ENCODE measurements around the gene WNT10A. TPM values are rescaled to one million over a fixed set of nuclear protein-coding genes. Genes with fewer than 3 reads are reported as not detected.
A peak's percentile ranks its signal among the peaks of the same experiment; 100 is the strongest.

The WNT10A gene
- total and polyA plus RNA-seq, 12 donors: 0.01 to 0.56 (median 0.18) TPM; not detected in 8

DNA sequence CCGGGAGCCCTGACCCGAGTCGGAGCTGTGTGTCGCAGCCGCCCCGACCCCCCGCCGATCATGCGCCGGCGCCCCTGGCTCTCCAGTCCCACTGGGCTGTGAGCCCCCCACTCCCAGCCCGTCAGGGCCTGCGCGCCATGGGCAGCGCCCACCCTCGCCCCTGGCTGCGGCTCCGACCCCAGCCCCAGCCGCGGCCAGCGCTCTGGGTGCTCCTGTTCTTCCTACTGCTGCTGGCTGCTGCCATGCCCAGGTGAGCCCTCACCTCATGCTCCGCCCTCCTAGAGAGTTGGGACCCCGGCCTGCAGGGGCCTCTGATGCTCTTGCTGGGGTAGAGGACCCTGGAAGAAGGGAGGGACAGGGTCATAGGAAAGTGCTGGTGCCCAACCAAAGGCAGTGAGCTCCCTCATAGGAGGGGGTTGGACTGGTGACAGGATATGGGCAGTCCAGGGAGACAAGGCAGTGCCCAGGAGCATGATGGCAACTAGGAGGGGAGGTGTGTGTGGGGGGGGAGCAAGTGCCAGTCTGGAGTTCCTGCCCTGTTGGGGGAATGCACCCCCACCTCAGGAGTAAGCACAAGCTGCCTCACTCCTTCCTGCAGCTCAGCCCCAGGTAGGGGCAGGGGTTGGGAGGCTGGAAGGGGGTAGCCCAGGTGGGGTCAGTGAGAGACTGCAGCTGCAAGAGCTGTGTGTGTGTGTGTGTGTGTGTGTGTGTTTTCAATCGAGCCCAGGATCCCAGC lies 375 bp downstream of the WNT10A start:
- peaks cover 24 to 99% (median 92%) of the 10 kb centered on the region in 7 donors for H3K27me3 ChIP-seq
- ATAC-seq: no peak
- DNase-seq: no peak
- TF ChIP-seq, protein P1, sequence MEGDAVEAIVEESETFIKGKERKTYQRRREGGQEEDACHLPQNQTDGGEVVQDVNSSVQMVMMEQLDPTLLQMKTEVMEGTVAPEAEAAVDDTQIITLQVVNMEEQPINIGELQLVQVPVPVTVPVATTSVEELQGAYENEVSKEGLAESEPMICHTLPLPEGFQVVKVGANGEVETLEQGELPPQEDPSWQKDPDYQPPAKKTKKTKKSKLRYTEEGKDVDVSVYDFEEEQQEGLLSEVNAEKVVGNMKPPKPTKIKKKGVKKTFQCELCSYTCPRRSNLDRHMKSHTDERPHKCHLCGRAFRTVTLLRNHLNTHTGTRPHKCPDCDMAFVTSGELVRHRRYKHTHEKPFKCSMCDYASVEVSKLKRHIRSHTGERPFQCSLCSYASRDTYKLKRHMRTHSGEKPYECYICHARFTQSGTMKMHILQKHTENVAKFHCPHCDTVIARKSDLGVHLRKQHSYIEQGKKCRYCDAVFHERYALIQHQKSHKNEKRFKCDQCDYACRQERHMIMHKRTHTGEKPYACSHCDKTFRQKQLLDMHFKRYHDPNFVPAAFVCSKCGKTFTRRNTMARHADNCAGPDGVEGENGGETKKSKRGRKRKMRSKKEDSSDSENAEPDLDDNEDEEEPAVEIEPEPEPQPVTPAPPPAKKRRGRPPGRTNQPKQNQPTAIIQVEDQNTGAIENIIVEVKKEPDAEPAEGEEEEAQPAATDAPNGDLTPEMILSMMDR (IDR thresholded peaks at IDR 0.05): no peak
- H3K36me3 ChIP-seq: no peaks in the 10 kb centered on the region
- no peaks in the 10 kb centered on the region for H3K9me3 ChIP-seq
- intact Hi-C loops (cut with DNase I): no loop called here
- H3K27ac ChIP-seq: peak overlapping the region in 1 of 10 donors; percentile 40
- peak overlapping the region in 6 of 10 donors; percentile 3 to 39 (median 21) for H3K4me3 ChIP-seq
- 11 to 16% methylated on average over 17 to 24 of the region's 24 CpGs for WGBS, 2 donors
- H3K4me1 ChIP-seq: peaks cover 0 to 31% (median 26%) of the 10 kb centered on the region in 9 donors

DNA sequence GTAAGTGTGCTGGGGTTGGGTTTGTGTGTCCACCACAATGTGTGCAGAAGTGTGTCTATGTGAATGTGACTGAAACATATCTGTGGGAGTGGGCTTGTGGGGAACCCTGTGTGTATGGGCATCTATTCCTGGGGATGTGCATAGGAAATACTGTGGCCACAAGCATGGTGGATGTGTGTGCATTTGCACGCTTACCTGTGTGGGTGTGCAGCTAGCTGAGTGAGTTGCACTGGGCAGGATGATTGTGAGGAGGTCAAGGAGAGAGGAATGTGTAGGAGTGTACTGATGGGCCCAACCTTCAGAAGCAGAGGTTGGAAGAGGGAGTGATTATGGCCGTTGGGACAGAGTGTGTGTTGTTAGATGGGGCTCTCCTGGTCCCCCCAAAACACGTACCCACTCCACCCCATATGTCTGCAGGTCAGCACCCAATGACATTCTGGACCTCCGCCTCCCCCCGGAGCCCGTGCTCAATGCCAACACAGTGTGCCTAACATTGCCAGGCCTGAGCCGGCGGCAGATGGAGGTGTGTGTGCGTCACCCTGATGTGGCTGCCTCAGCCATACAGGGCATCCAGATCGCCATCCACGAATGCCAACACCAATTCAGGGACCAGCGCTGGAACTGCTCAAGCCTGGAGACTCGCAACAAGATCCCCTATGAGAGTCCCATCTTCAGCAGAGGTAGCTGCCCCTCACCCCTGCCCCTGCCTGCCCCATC lies 1.2 kb downstream of the WNT10A start:
- intact Hi-C loops (cut with DNase I): no loop called here
- WGBS, 2 donors: 51 to 59% methylated on average over 13 of the region's 13 CpGs
- H3K4me1 ChIP-seq: peaks cover 0 to 31% (median 26%) of the 10 kb centered on the region in 9 donors
- H3K36me3 ChIP-seq: no peaks in the 10 kb centered on the region
- no peak overlapping the region for H3K4me3 ChIP-seq
- H3K9me3 ChIP-seq: no peaks in the 10 kb centered on the region
- H3K27ac ChIP-seq: no peak overlapping the region
- TF ChIP-seq, protein P1 (IDR thresholded peaks at IDR 0.05): no peak
- ATAC-seq (no peak), DNase-seq (no peak)
- peaks cover 24 to 97% (median 86%) of the 10 kb centered on the region in 7 donors for H3K27me3 ChIP-seq

DNA sequence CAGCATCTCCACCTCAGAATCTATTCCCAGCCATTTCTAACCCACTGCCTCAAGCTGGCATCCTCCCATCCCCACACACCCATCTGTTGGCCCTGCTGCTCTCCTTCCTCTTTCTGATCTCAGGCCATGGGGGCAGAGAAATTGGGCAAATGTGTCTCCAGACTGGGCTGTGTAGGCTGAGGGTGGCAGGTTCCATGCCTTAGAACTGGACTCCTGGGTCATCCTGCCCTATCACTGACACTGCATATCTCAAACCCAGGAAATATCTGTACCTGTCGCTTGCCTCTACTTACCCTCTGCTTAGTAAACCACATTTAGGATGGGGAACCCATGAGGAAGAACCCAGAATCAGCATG lies 1.8 kb downstream of the WNT10A start:
- H3K36me3 ChIP-seq: no peaks in the 10 kb centered on the region
- intact Hi-C loops (cut with DNase I): no loop called here
- WGBS, 2 donors: 53 to 62% methylated on average over 1 of the region's 1 CpG
- H3K27ac ChIP-seq: no peak overlapping the region
- H3K9me3 ChIP-seq: no peaks in the 10 kb centered on the region
- H3K4me3 ChIP-seq: no peak overlapping the region
- ATAC-seq: no peak
- TF ChIP-seq, protein P1 (IDR thresholded peaks at IDR 0.05): no peak
- H3K27me3 ChIP-seq: peaks cover 24 to 92% (median 81%) of the 10 kb centered on the region in 7 donors
- DNase-seq: no peak
- H3K4me1 ChIP-seq: peaks cover 0 to 31% (median 26%) of the 10 kb centered on the region in 9 donors

DNA sequence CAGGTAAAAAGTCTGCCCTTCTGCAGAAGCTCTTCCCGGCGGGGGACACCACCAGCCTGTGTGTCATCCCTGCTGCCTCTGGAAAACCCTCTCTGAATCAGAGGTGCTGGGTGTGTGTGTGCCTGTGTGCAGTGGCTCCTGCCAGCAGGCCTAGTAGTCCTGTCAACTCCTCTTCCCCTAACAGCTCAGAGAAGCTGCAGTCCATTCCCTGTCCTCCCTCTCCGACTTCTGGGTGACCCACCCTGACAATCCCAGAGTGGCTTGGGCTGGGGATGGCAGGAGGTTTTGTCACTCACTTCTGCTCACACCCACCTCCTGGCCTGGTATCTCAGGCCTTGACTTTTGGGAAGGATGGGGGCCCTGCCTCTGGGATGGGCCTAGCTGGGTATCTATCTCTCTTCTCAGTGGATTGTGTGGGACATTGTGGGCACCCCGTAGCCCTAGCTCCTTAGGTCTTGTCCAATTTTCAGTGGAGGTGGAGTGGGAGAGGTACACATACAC lies 2.3 kb downstream of the WNT10A start:
- no peaks in the 10 kb centered on the region for H3K36me3 ChIP-seq
- peaks cover 0 to 31% (median 26%) of the 10 kb centered on the region in 9 donors for H3K4me1 ChIP-seq
- peaks cover 0 to under 1% (median 0%) of the 10 kb centered on the region in 11 donors for H3K9me3 ChIP-seq
- TF ChIP-seq, protein P1 (IDR thresholded peaks at IDR 0.05): no peak
- 32 to 47% methylated on average over 4 of the region's 4 CpGs for WGBS, 2 donors
- H3K4me3 ChIP-seq: peak overlapping the region in 6 of 10 donors; percentile 27 to 41 (median 35)
- intact Hi-C loops (cut with DNase I): no loop called here
- H3K27ac ChIP-seq: no peak overlapping the region
- ATAC-seq (peak in 4 of 8 donors; percentile 19 to 54 (median 33)), DNase-seq (no peak)
- H3K27me3 ChIP-seq: peaks cover 24 to 87% (median 76%) of the 10 kb centered on the region in 7 donors
